GM12892 (cell line): ENCODE data around the gene TIMM29.

Source experiments
- POLR2A ChIP-seq: IDR thresholded peaks from 2 replicates; pipeline ENCODE4 v1.6.1; 2011; ENCODE audit warnings: low read depth, low read length, control low read depth
- POLR2AphosphoS5 ChIP-seq: IDR thresholded peaks from 2 replicates; pipeline ENCODE4 v1.6.1; 2011; ENCODE audit warnings: low read depth, low read length, control low read depth

- TF ChIP-seq POLR2AphosphoS5 = no peak
- TF ChIP-seq POLR2A = no peak
Measured at GRCh38 chr19:10922638-10923014, 6.0 kb upstream of the TIMM29 start.
